HepG2 (cell line): ENCODE results near the gene C20orf96. TPM values are rescaled to one million over a fixed set of nuclear protein-coding genes. Genes with fewer than 3 reads are reported as not detected.
"Not testable (repeated sequence)": the region's sequence is repeated elsewhere in the genome, so short reads cannot be mapped to it uniquely, and the experiment has no call there.

Source experiments
- ATAC-seq: fragments of 200-7000 bp; cut with Tn5 transposase; 3 replicates; pipeline ENCODE4 v1.9.1; 2020; ENCODE audit warnings: mild to moderate bottlenecking, moderate library complexity
- BruUV-seq: library from RNA; stranded (reverse); fragments of 400-500 nt; replicated peaks from 2 replicates; lab custom pipeline; 2021; lab: Mats Ljungman, UMichigan
- CTCF ChIA-PET: fragments of 300-600 bp; formaldehyde crosslinking; extraction: SDS; loops from one replicate; lab custom pipeline; 2021; ENCODE audit warnings: low total read pairs, inconsistent platforms, low intra/inter-chr PET ratio; lab: Yijun Ruan, JAX
- POLR2A ChIA-PET: fragments of 350-600 bp; sonication (Branson Sonifier 250); formaldehyde crosslinking; loops from one replicate; lab custom pipeline; 2020; ENCODE audit warnings: antibody characterized with exemption, inconsistent platforms; lab: Yijun Ruan, JAX
- DNase-seq: peaks from one replicate; pipeline ENCODE4 v3.0.0-alpha.2; 2015; ENCODE audit warnings: low spot score
- FAIRE-seq: peaks from 3 replicates; lab custom pipeline; 2011; peaks lifted over from hg19 to GRCh38; lab: Jason Lieb, UNC
- H2AFZ ChIP-seq: one replicate; pipeline ENCODE4 v1.6.1; 2011; ENCODE audit warnings: low read length, inconsistent platforms
- H3K27ac ChIP-seq: fragments of 300-600 bp; 3 replicates; pipeline ENCODE4 v1.8.0; 2011; ENCODE audit warnings: mixed run types, mild to moderate bottlenecking, mixed read lengths, low read length, inconsistent platforms; ENCODE audit not compliant: insufficient read depth; ENCODE audit errors: extremely low read length
- H3K27me3 ChIP-seq, 2 experiments: fragments of 200-600 bp in 1 of 2; 2 replicates in 1 of 2; 3 replicates in 1 of 2; pipeline versions ENCODE4 v1.6.0 to v1.8.0; 2011; ENCODE audit warnings: low read length in 2 of 2, mild to moderate bottlenecking in 2 of 2, moderate library complexity in 2 of 2, inconsistent platforms in 1 of 2; ENCODE audit not compliant: insufficient read depth in 2 of 2, control insufficient read depth in 1 of 2
- H3K36me3 ChIP-seq, 2 experiments: fragments of 200-600 bp in 1 of 2; replicated peaks in 1 of 2; 2 replicates in 1 of 2; 3 replicates in 1 of 2; pipeline versions ENCODE4 v1.5.1 to v1.8.0; 2011; ENCODE audit warnings: low read length in 2 of 2, inconsistent platforms in 1 of 2; ENCODE audit not compliant: insufficient read depth in 2 of 2, control insufficient read depth in 1 of 2
- H3K4me1 ChIP-seq: 2 replicates; pipeline ENCODE4 v1.5.1; 2012; ENCODE audit warnings: low read length, inconsistent platforms; ENCODE audit not compliant: insufficient read depth
- H3K4me2 ChIP-seq: 2 replicates; pipeline ENCODE4 v1.6.0; 2011; ENCODE audit warnings: low read depth, low read length, inconsistent platforms
- H3K4me3 ChIP-seq, 3 experiments: fragments of 200-600 bp in 1 of 3; sonication (generic), shearing (Covaris generic) in 1 of 3; replicated peaks in 1 of 3; 2 replicates each; pipeline ENCODE4 v1.5.1; 2011 to 2016; ENCODE audit warnings: low read length in 3 of 3, inconsistent platforms in 2 of 3, low read depth in 2 of 3, mild to moderate bottlenecking in 2 of 3, control low read depth in 1 of 3, mixed read lengths in 1 of 3; ENCODE audit not compliant: insufficient read depth in 1 of 3
- H3K79me2 ChIP-seq: one replicate; pipeline ENCODE4 v1.6.1; 2011; ENCODE audit warnings: low read length, inconsistent platforms; ENCODE audit not compliant: insufficient read depth
- H3K9ac ChIP-seq: 2 replicates; pipeline ENCODE4 v1.6.0; 2011; ENCODE audit warnings: mild to moderate bottlenecking, low read depth, low read length, inconsistent platforms; ENCODE audit not compliant: insufficient read depth
- H3K9me3 ChIP-seq: 2 replicates; pipeline ENCODE4 v1.5.1; 2012; ENCODE audit warnings: mild to moderate bottlenecking, low read length
- H4K20me1 ChIP-seq: 2 replicates; pipeline ENCODE4 v1.6.0; 2011; ENCODE audit warnings: inconsistent platforms, mild to moderate bottlenecking, low read length, moderate library complexity; ENCODE audit not compliant: insufficient read depth
- HIVEP1 ChIP-seq: sonication (generic); formaldehyde crosslinking; IDR thresholded peaks from 2 replicates; pipeline ENCODE4 v1.4.0; 2020; ENCODE audit warnings: mild to moderate bottlenecking, missing genetic modification reagents
- NBN ChIP-seq: fragments of 450-650 bp; conservative IDR thresholded peaks from 2 replicates; pipeline ENCODE4 v1.6.1; 2017
- ZEB1 ChIP-seq: IDR thresholded peaks from 2 replicates; pipeline ENCODE4 v1.6.1; 2012; ENCODE audit warnings: mild to moderate bottlenecking, low read depth, inconsistent platforms; ENCODE audit not compliant: insufficient replicate concordance
- ZNF276 ChIP-seq: sonication (generic); formaldehyde crosslinking; IDR thresholded peaks from 2 replicates; pipeline ENCODE4 v1.4.0; 2020; ENCODE audit warnings: mild to moderate bottlenecking, low read depth, missing genetic modification reagents
- ZNF567 ChIP-seq: sonication (generic); formaldehyde crosslinking; IDR thresholded peaks from 2 replicates; pipeline ENCODE4 v1.8.1; 2023; ENCODE audit warnings: mild to moderate bottlenecking, missing genetic modification reagents, borderline replicate concordance
- WGBS: methylation state at CpG from one replicate; pipeline ENCODE4 v1.1.6; 2017; ENCODE audit warnings: low lambda C conversion rate; 5-methylcytosine and 5-hydroxymethylcytosine counted together
- in situ Hi-C: cut with HindIII; loops from 2 replicates; pipeline ENCODE4 v1.10.0; 2017; ENCODE audit warnings: low pct_unique_long_range_greater_than_20kb; ENCODE audit not compliant: extremely low pct_ligation_motif_present
- intact Hi-C: fragments of 100-400 bp; cut with micrococcal nuclease; formaldehyde crosslinking; loops from one replicate; pipeline ENCODE4 v1.10.0; 2022; ENCODE audit not compliant: unreplicated experiment
- polyA plus RNA-seq, 8 experiments: library from polyadenylated mRNA; depleted of rRNA in 3 of 8; stranded (reverse) in 7 of 8; unstranded in 1 of 8; fragments of >200 nt; fragmentation: Illumina TruSeq in 4 of 8; extraction: Trizol in 4 of 8; gene quantifications; 2 replicates each; pipeline versions ENCODE4 v1.2.1 to v1.2.3, GENCODE V29; 2011 to 2016; ENCODE audit warnings: low read depth in 4 of 8, missing spikeins in 1 of 8, mixed read lengths in 1 of 8; ENCODE audit not compliant: insufficient read depth in 1 of 8
- total RNA-seq, 5 experiments: library from RNA; depleted of rRNA; stranded (reverse); fragments of >200 nt; fragmentation: Illumina TruSeq; extraction: Trizol; gene quantifications; 2 replicates each; pipeline ENCODE4 v1.2.3, GENCODE V29; 2016; ENCODE audit warnings: low read depth in 1 of 5

The C20orf96 gene
- total and polyA plus RNA-seq, 2 of the 13 experiments (the other 11 are each of a cell fraction or from before 2014, with no cell fraction given) = 3.8 to 20.6 TPM

- BruUV-seq = no TSS peak
- FAIRE-seq = no peak
- no peaks in the 10 kb centered on the region for H3K36me3 ChIP-seq
- H3K4me2 ChIP-seq = no peak within 1 kb of the TSS
- WGBS = 0% methylated on average over 3 of the region's 3 CpGs
- H3K27ac ChIP-seq = no peak within 1 kb of the TSS
- no peak within 1 kb of the TSS for H3K4me3 ChIP-seq
- H3K9me3 ChIP-seq = no peaks in the 10 kb centered on the region
- H3K79me2 ChIP-seq = no peaks in the 10 kb centered on the region
- ChIA-PET CTCF (no interaction called here), POLR2A (no interaction called here)
- no peaks in the 10 kb centered on the region for H3K4me1 ChIP-seq
- no peaks in the 10 kb centered on the region for H4K20me1 ChIP-seq
- DNase-seq = no peak
- no peak for ATAC-seq
- in situ Hi-C loops (no loop called here), intact Hi-C loops (no loop called here)
- no peak within 1 kb of the TSS for H2AFZ ChIP-seq
- 0 out of 2 replicates have a peak, but pooled peaks have one; percentile 64 for TF ChIP-seq NBN
- no peak for TF ChIP-seq ZNF276 (CRISPR knock-in tag)
- no peak for TF ChIP-seq ZEB1
- TF ChIP-seq ZNF567 = peak; percentile 44; the same call in 1 of the 2 replicates
- TF ChIP-seq HIVEP1 (CRISPR knock-in tag) = no peak
- no peak within 1 kb of the TSS for H3K9ac ChIP-seq
- H3K27me3 ChIP-seq = peaks cover 0 to 1% of the 10 kb centered on the region in 2 experiments; a peak in 3 of 5 replicates
These were observed 63.6 kb downstream of the C20orf96 start, which contains the start of gene DEFB129 for GRCh38 chr20:226958-227357. TSS of gene DEFB129 (plus strand) at chr20:227258. CDS start at chr20:227289, 31 bp downstream.

GRCh38 chr20:225879-226278, 64.7 kb downstream of the C20orf96 start:
- H3K27me3 ChIP-seq, H3K9ac ChIP-seq, CTCF ChIA-PET, BruUV-seq, H3K79me2 ChIP-seq, ATAC-seq, H4K20me1 ChIP-seq, H3K4me2 ChIP-seq, DNase-seq, H3K27ac ChIP-seq, intact Hi-C loops, H2AFZ ChIP-seq, H3K4me1 ChIP-seq, H3K36me3 ChIP-seq, H3K9me3 ChIP-seq, H3K4me3 ChIP-seq, FAIRE-seq, in situ Hi-C loops, POLR2A ChIA-PET: not testable (repeated sequence)
- WGBS = 11% methylated on average over 3 of the region's 3 CpGs
